ENCODE data around the gene LIPC.

DNA sequence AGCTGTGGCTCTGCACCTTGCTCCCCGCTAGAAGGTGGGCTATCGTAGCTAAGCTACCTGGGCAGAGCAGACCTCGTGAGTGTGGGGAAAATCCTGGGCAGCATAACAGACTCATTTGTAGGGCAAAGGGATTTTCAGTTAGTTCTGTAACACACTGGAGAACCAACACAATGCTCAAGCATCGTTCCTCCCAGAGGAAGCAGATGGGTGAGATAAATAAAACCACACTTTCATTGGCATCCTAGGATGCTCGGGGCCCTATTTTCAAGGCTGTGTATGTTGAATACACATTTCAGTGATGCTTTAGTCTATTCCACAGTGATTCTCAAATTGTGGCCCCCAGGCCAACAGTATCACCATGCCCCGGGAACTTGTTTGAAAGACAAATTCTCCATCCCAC, 20.0 kb downstream of the LIPC start:
- TF ChIP-seq CTCF (optimal IDR thresholded peaks at IDR 0.05 in 1 of 3, IDR thresholded peaks at IDR 0.05 in 1 of 3, conservative IDR thresholded peaks at IDR 0.05 in 1 of 3; ENCODE audit: extremely low read depth in 1 of 3, insufficient read depth in 2 of 3, low read length in 3 of 3) (no peak), EZH2 (IDR thresholded peaks at IDR 0.05; ENCODE audit: low read length) (no peak)
